GM23248 (cell line): ENCODE results near the gene CALN1.

ENCODE experiments used
- EZH2 ChIP-seq: fragments of 200-600 bp; sonication (generic); IDR thresholded peaks from 2 replicates; pipeline ENCODE4 v1.6.1; 2018; ENCODE audit warnings: antibody characterized with exemption, mild to moderate bottlenecking; ENCODE audit not compliant: insufficient read depth, poor library complexity, severe bottlenecking
- EZH2phosphoT487 ChIP-seq: fragments of 200-600 bp; sonication (generic); IDR thresholded peaks from 2 replicates; pipeline ENCODE4 v1.6.1; 2018; ENCODE audit warnings: antibody characterized with exemption, moderate library complexity, mild to moderate bottlenecking, low read depth; ENCODE audit not compliant: insufficient read depth

DNA sequence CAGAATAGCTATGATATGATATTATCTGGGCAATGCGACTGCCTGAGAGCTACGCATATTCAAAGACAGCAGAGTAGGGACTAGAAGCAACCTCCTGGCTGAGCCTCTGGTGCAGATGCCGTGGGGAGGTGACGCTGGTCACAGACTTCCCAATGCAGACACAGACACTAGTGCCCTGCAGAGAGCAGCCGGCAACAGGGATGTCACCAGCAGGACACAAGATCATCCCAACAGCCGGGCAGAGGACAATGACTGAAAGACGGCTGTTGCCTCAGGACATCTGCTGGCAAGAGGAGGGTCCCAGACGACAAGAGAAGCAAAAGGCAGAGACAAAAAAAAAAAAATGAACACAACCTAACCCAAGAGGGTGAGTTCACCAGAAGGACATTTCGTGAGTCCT lies 104.6 kb downstream of the CALN1 start:
- TF ChIP-seq EZH2 (no peak), EZH2phosphoT487 (no peak)
